Thyroid gland (tissue), 4 donors: Measurements from ENCODE around the gene SHC3. TPM values are rescaled to one million over a fixed set of nuclear protein-coding genes. Genes with fewer than 3 reads are reported as not detected.
"Not testable (repeated sequence)": the region's sequence is repeated elsewhere in the genome, so short reads cannot be mapped to it uniquely, and the experiment has no call there.

ENCODE experiments used
- DNase-seq, 2 donors: peaks; one replicate each; pipeline ENCODE4 v3.0.0-alpha.2; 2019
- H3K27ac ChIP-seq, 3 donors: fragments of 200-600 bp; sonication (generic); 1 replicate in 2 of 3; 2 replicates in 1 of 3; pipeline ENCODE4 v1.5.1; 2016 to 2019; ENCODE audit warnings: mild to moderate bottlenecking in 1 of 3, moderate library complexity in 1 of 3
- H3K27me3 ChIP-seq: fragments of 200-600 bp; sonication (generic); one replicate; pipeline ENCODE4 v1.5.1; 2019
- H3K36me3 ChIP-seq, 2 donors: fragments of 200-600 bp; sonication (generic); one replicate each; pipeline ENCODE4 v1.5.1; 2016 to 2019
- H3K4me1 ChIP-seq, 2 donors: fragments of 200-600 bp; sonication (generic); one replicate each; pipeline ENCODE4 v1.5.1; 2017 to 2019
- H3K4me3 ChIP-seq, 3 donors: fragments of 200-600 bp; sonication (generic); replicated peaks in 1 of 3; 1 replicate in 2 of 3; 2 replicates in 1 of 3; pipeline ENCODE4 v1.5.1; 2016; ENCODE audit warnings: mild to moderate bottlenecking in 1 of 3
- H3K9me3 ChIP-seq: fragments of 200-600 bp; sonication (generic); one replicate; pipeline ENCODE4 v1.5.1; 2017
- CTCF ChIP-seq, 6 experiments: fragments of 200-600 bp in 3 of 6; fragments of 450-650 bp in 3 of 6; sonication (generic) in 3 of 6; IDR thresholded peaks; one replicate each; pipeline ENCODE4 v1.5.1; 2016 to 2019; ENCODE audit warnings: antibody characterized with exemption in 6 of 6, mild to moderate bottlenecking in 2 of 6, inconsistent platforms in 1 of 6, moderate library complexity in 1 of 6
- POLR2A ChIP-seq, 2 donors: fragments of 450-650 bp; IDR thresholded peaks; one replicate each; pipeline ENCODE4 v1.6.1; 2017; ENCODE audit warnings: antibody characterized with exemption in 2 of 2, mild to moderate bottlenecking in 2 of 2, moderate library complexity in 1 of 2
- WGBS, 2 donors: methylation state at CpG; one replicate each; pipeline ENCODE4 v1.1.5; 2017; 5-methylcytosine and 5-hydroxymethylcytosine counted together
- intact Hi-C: fragments of 100-400 bp; cut with DNase I; formaldehyde crosslinking; loops from one replicate; pipeline ENCODE4 v1.15.1; 2023
- total RNA-seq, 4 donors: library from RNA; depleted of rRNA; stranded (reverse); fragments of >200 nt; gene quantifications; one replicate each; pipeline ENCODE4 v1.2.3, GENCODE V29; 2016

The SHC3 gene
- total RNA-seq, 4 donors from 2014 or later, result 0.40 to 5.9 (median 1.2) TPM

GRCh38 chr9:89212171-89212570, 33.6 kb upstream of the SHC3 start:
- intact Hi-C loops, result no loop called here
- H3K36me3 ChIP-seq, result no peaks in the 10 kb centered on the region
- H3K4me3 ChIP-seq, result no peak overlapping the region
- TF ChIP-seq POLR2A (IDR thresholded peaks at IDR 0.05) (no peak), CTCF (IDR thresholded peaks at IDR 0.05) (no peak)
- H3K27me3 ChIP-seq, result no peaks in the 10 kb centered on the region
- no peak for DNase-seq
- peaks cover 5% of the 10 kb centered on the region in 2 donors for H3K4me1 ChIP-seq
- 71 to 80% methylated on average over 1 of the region's 1 CpG for WGBS, 2 donors
- no peaks in the 10 kb centered on the region for H3K9me3 ChIP-seq
- no peak overlapping the region for H3K27ac ChIP-seq

GRCh38 chr9:89209311-89209710, 30.7 kb upstream of the SHC3 start:
- DNase-seq, intact Hi-C loops, H3K27me3 ChIP-seq, H3K27ac ChIP-seq, H3K4me3 ChIP-seq, H3K36me3 ChIP-seq, H3K9me3 ChIP-seq: not testable (repeated sequence)
- H3K4me1 ChIP-seq, result peaks cover 10 to 12% of the 10 kb centered on the region in 2 donors
- 93 to 98% methylated on average over 3 to 17 of the region's 21 CpGs for WGBS, 2 donors

GRCh38 chr9:89207026-89207425, 28.4 kb upstream of the SHC3 start:
- peak; percentile 60 to 67 for DNase-seq
- Histone ChIP-seq H3K4me3 (no peak overlapping the region), H3K27ac (no peak overlapping the region), H3K27me3 (no peaks in the 10 kb centered on the region), H3K9me3 (no peaks in the 10 kb centered on the region), H3K36me3 (no peaks in the 10 kb centered on the region), H3K4me1 (peaks cover 10 to 12% of the 10 kb centered on the region in 2 donors)
- no peak for TF ChIP-seq CTCF (IDR thresholded peaks at IDR 0.05)
- TF ChIP-seq POLR2A (IDR thresholded peaks at IDR 0.05), result no peak
- WGBS, 2 donors, result 74 to 90% methylated on average over 4 of the region's 4 CpGs
- intact Hi-C loops, result no loop called here

- Histone ChIP-seq H3K4me1 (peaks cover 10 to 12% of the 10 kb centered on the region in 2 donors), H3K4me3 (no peak overlapping the region), H3K27me3 (no peaks in the 10 kb centered on the region), H3K36me3 (no peaks in the 10 kb centered on the region), H3K9me3 (no peaks in the 10 kb centered on the region), H3K27ac (no peak overlapping the region)
- no peak for DNase-seq
- intact Hi-C loops, result no loop called here
- 82 to 86% methylated on average over 5 of the region's 5 CpGs for WGBS, 2 donors
- TF ChIP-seq POLR2A (IDR thresholded peaks at IDR 0.05) (no peak), CTCF (IDR thresholded peaks at IDR 0.05) (no peak)
Measured at GRCh38 chr9:89204801-89205200, 26.2 kb upstream of the SHC3 start.

- no peaks in the 10 kb centered on the region for H3K9me3 ChIP-seq
- 78 to 83% methylated on average over 5 of the region's 5 CpGs for WGBS, 2 donors
- no peaks in the 10 kb centered on the region for H3K27me3 ChIP-seq
- intact Hi-C loops, result no loop called here
- no peak for DNase-seq
- H3K4me1 ChIP-seq, result no peaks in the 10 kb centered on the region
- no peak overlapping the region for H3K27ac ChIP-seq
- TF ChIP-seq POLR2A (IDR thresholded peaks at IDR 0.05) (no peak), CTCF (IDR thresholded peaks at IDR 0.05) (no peak)
- no peaks in the 10 kb centered on the region for H3K36me3 ChIP-seq
- no peak overlapping the region for H3K4me3 ChIP-seq
Measured at GRCh38 chr9:89195131-89195797, 16.6 kb upstream of the SHC3 start.
